ENCODE measurements around the gene SEMA4C.

SEMA4C gene

DNA sequence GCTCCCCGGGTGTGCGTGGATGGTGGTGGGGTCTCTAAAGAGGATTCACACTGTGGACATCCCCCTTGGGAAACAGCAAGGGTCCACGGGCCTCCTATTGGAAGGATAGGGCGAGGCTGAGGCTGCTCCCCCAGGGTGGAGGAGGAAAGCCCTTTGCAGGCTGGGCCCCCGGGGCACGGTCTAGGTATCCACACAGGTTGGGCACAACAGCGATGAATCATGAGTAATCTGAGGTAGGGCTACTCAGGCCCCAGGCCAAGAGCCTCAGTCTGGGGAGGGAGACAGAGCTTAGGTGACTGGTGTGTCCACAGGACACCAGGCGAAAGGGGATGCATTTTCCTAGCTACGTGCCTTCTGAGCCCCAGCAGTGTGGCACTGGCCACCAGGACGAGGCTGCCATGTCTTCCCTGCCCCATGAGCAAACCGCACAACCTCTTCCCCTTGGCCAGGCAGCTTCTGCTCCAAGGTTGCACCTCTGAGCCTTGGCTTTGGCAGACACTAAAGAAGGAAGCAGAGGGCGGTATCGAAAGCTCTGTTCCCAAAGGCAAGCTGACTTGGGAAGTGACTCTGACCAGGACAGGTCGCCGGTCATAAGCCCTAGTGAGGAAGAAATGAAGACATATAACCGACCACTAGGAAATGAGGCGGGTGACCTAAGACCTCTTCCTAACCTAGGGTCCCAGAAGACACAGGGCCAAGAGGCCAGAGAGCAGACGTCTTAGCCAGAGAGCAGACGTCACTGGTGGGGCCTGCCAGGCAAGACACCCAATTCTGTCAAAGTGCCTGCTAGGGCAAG lies 14.6 kb upstream of the SEMA4C start:
- no peak for TF ChIP-seq JUND (IDR thresholded peaks at IDR 0.05; ENCODE audit: low read depth)
- no peak for DNase-seq (ENCODE audit: low read depth in 1 of 2, low spot score in 1 of 2)
- in situ Hi-C loops (cut with HindIII; ENCODE audit: low pct_unique_long_range_greater_than_20kb, low sequenced_read_pairs): no loop called here

DNA sequence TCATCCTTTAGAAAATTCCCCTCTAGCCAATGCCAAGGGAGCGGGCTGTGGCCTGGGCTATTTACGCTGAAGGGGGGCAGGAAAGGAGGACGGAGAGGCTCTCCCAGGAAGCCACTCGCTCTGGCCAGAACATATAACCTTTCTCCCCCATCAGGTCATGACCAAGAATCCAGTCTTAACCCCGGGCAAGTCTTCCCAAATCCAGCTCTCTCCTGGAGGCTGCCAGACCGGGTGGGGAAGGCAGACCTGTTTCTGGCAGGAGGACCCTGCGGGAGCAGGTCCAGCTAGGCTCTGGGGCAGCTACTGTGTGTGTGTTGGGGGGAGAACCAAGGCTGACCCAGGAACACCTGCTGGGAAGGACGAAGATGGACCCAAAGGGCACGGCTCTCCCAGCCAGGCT lies 13.4 kb upstream of the SEMA4C start:
- no peak for TF ChIP-seq JUND (IDR thresholded peaks at IDR 0.05; ENCODE audit: low read depth)
- in situ Hi-C loops (cut with HindIII; ENCODE audit: low pct_unique_long_range_greater_than_20kb, low sequenced_read_pairs): no loop called here
- no peak for DNase-seq (ENCODE audit: low read depth in 1 of 2, low spot score in 1 of 2)

DNA sequence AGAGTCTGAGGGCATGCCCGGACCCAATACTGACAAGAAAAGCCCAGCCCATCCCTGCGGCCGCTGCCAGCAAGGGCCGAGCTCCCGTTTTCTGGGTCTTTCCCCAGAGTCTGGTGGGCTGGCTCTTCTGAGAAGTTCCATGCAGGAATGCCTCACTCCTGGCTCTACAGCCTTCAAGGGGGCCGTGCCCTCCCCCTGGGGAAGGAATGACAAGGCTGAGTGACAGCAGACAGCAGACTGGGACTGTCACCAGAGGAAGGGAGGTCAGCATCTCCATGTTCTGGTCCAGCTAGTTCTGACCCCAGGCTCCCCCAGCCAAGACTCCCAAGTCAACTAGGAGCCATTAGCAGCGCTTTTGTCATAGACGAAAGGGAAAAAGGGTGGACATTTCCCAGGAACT lies 13.0 kb upstream of the SEMA4C start:
- no peak for TF ChIP-seq JUND (IDR thresholded peaks at IDR 0.05; ENCODE audit: low read depth)
- in situ Hi-C loops (cut with HindIII; ENCODE audit: low pct_unique_long_range_greater_than_20kb, low sequenced_read_pairs): no loop called here

DNA sequence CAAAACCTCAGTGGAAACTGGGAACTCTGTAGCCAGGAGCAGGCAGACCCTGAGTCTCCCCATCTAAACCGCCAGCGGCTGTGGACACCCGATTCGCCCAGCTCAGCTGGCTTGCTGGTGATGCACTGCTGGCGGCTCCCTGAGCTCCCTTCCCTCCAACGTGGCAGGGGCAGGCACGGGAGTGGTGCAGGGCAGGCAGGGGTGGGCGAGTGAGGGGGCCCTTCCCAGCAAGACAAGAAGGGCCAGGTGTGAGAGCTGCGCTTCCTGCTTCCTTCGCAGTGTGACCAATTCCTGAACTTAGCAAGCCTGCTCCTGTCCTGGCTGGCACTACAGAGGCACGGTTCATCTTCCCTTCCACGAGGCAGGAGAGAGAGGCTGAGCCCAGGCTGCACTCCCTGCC lies 12.3 kb upstream of the SEMA4C start:
- no peak for TF ChIP-seq JUND (IDR thresholded peaks at IDR 0.05; ENCODE audit: low read depth)
- DNase-seq (ENCODE audit: low read depth in 1 of 2, low spot score in 1 of 2): no peak
- in situ Hi-C loops (cut with HindIII; ENCODE audit: low pct_unique_long_range_greater_than_20kb, low sequenced_read_pairs): no loop called here

More for the DNA sequence above, 13.0 kb upstream of the SEMA4C start:
- DNase-seq (ENCODE audit: low read depth in 1 of 2, low spot score in 1 of 2): no peak

DNA sequence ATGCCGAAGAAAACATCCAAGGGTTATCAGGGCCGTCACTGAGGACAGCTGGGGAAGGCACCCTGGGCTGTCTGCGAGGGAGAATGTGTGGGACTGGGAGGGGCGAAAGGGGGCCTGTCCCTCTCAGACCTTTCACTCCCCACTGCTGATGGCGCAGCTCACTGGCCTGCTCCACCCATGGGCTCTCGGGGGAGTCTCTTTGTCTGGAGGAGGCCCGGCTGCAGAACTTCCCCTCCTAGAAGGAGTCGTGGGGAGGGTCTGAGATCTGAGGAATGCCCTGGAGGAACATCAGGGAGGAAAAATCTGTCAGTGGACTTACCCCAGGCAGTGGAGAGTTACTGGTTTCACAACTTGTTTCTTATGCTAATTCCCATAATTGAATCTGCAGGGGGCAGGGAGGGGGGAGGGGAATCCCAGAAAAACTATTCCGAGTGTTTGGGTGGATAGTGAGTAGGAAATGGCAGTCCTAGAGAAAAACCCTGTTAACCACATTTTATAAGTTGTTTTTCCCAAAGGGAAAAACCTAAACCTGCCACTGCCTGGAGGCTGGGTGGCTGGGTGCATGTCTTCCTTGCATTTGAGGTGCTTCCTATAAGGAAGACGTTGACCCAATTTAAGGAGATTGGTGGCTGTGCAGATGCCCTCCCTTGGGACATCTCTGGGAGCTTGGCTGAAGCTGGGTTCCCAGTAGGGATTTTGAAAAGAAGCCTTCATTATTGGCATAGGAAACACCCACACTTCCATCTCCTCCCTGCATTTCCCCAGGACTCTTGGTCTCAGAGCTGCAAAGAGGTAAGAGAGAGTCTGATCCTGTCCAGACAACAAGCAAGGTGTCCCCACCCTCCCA lies 11.7 kb upstream of the SEMA4C start:
- in situ Hi-C loops (cut with HindIII; ENCODE audit: low pct_unique_long_range_greater_than_20kb, low sequenced_read_pairs): no loop called here
- DNase-seq (ENCODE audit: low read depth in 1 of 2, low spot score in 1 of 2): no peak
- no peak for TF ChIP-seq JUND (IDR thresholded peaks at IDR 0.05; ENCODE audit: low read depth)

DNA sequence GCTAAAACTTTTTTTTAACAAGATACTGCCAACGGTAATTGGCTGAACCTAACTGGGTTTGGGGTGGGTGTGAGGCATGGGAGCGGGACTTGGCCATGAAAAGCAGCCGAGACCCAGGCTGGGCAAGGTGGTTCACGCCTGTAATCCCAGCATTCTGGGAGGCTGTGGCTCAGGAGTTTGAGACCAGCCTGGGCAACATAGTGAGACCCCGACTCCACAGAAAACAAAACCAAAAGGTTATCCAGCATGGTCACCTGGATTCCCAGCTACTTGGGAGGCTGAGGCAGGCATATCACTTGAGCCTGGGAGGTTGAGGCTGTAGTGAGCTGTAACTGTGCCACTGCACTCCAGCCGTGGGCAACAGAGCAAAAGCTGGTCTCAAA lies 11.0 kb upstream of the SEMA4C start:
- no peak for TF ChIP-seq JUND (IDR thresholded peaks at IDR 0.05; ENCODE audit: low read depth)
- in situ Hi-C loops (cut with HindIII; ENCODE audit: low pct_unique_long_range_greater_than_20kb, low sequenced_read_pairs): no loop called here
- no peak for DNase-seq (ENCODE audit: low read depth in 1 of 2, low spot score in 1 of 2)

DNA sequence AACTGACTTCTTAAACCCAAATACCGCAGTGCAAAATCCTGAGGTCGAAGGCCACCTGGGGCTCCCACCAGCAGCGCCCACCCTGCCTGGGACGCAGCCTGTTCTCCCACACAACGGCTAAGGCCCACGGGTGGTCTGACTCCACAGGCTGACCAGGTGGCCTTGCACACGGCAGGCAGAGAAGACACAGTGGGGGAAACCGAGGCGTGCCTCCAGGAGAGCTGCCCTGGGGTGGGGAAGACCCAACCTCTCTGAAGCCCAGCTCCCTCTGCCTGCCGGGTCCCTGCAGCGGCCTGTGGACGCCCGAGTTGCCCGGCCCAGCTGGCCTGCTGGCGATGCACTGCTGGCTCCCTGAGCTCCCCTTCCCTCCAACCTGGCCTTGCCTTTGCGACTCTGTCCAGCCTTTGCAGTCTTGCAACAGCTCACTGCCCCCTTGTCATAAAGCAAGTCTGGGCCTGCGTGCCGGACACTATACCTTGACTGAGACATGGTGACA lies 9.7 kb upstream of the SEMA4C start:
- in situ Hi-C loops (cut with HindIII; ENCODE audit: low pct_unique_long_range_greater_than_20kb, low sequenced_read_pairs): no loop called here
- DNase-seq (ENCODE audit: low read depth in 1 of 2, low spot score in 1 of 2): no peak
- TF ChIP-seq JUND (IDR thresholded peaks at IDR 0.05; ENCODE audit: low read depth): no peak

DNA sequence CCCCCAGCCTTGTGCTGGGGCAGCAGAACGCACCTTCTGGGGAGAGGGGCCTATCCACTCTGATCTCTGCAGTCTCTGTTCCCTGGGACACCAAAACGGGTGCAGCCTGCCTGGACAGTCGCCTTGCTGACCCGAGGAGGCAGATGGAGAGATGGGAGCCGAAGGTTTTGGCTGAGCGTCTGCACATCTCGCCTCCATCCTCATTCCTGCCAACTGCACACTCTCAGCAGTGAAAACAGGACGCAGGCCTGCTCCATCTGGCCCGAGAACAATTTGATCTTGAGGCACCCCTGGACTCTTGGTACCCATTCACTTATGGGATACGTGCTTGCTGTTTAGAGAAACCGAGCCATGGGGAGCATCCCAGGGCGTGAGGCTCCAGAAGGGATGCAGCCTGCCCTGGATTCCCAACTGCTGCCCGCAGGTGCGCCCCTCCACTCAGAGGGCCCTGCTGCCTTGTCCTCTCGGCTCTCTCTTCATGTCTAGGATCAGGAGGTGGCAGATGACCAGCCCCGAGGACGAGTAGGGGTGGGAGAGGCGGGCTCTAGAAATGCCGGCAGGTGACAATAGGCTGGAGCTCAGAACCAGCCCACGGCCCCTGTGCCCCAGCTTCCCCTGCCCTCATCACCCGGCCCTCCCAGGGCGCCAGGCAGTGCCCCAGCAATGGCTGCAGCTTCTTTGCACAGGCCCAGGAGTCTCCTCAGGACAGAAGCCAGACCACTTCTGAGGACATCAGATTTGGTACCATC lies 9.1 kb upstream of the SEMA4C start:
- DNase-seq (ENCODE audit: low read depth in 1 of 2, low spot score in 1 of 2): no peak
- TF ChIP-seq JUND (IDR thresholded peaks at IDR 0.05; ENCODE audit: low read depth): no peak
- in situ Hi-C loops (cut with HindIII; ENCODE audit: low pct_unique_long_range_greater_than_20kb, low sequenced_read_pairs): no loop called here

DNA sequence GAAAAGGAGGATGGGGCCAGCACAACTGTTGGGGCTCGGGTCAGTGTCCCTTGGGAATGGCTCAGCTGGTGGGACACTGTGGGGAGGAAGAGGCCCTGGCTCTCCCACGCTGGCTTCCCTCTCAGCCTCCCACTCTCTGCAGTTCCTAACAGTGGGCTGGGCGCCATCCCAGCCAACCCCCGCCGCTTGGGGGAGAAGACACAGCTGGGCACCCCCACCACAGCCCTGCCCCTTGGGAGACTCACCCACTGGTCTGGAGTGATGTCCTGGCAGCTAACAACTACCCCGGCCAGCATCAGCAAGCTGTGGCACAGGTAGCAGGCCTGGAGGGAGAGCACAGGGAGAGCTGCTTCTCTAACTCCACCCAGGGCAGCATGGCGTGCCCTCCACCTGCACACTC lies 8.3 kb upstream of the SEMA4C start:
- TF ChIP-seq JUND (IDR thresholded peaks at IDR 0.05; ENCODE audit: low read depth): no peak
- in situ Hi-C loops (cut with HindIII; ENCODE audit: low pct_unique_long_range_greater_than_20kb, low sequenced_read_pairs): no loop called here

DNA sequence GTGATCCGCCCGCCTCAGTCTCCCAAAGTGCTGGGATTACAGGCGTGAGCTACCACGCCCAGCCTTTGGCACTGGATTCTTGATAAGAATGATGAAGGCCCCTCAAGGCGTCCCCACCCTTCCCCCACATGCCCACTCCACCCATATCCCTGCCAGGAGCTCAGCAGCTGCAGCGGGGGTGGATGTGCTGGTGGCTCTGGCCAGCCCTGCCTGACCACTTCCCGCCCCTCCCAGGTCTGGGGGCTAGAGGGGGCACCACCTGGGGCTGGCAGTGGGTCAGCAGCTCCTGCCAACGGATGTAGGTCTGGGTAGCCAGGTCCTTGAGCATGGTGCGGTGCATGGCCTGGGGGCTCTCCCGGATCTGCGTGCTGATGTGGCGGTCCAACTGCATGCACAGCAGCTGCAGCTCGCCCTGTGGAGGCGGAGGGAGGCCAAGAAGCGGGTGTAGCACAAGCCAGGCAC lies 7.8 kb upstream of the SEMA4C start:
- in situ Hi-C loops (cut with HindIII; ENCODE audit: low pct_unique_long_range_greater_than_20kb, low sequenced_read_pairs): no loop called here
- no peak for TF ChIP-seq JUND (IDR thresholded peaks at IDR 0.05; ENCODE audit: low read depth)
- DNase-seq (ENCODE audit: low read depth in 1 of 2, low spot score in 1 of 2): no peak

More for the DNA sequence above, 8.3 kb upstream of the SEMA4C start:
- DNase-seq (ENCODE audit: low read depth in 1 of 2, low spot score in 1 of 2): no peak

DNA sequence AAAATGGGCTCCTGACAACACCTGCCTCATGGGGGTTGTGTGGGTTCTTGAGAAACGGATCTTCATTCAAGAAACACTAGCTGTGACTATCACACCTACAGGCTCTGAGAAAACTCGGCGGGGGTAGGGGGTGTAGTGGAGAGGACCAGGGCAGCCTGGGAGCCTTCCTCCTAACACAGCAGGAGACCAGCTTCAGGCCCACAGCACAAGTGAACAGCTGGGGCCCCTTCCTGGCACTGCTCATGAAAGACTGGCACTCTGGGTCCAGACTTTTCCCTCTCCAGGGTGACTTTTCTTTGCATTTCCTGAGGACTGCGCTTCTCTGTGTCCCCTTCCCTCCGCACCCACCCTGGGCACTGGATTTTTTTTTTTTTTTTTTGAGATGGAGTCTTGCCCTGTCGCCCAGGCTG lies 7.2 kb upstream of the SEMA4C start:
- no peak for TF ChIP-seq JUND (IDR thresholded peaks at IDR 0.05; ENCODE audit: low read depth)
- no peak for DNase-seq (ENCODE audit: low read depth in 1 of 2, low spot score in 1 of 2)
- in situ Hi-C loops (cut with HindIII; ENCODE audit: low pct_unique_long_range_greater_than_20kb, low sequenced_read_pairs): no loop called here

DNA sequence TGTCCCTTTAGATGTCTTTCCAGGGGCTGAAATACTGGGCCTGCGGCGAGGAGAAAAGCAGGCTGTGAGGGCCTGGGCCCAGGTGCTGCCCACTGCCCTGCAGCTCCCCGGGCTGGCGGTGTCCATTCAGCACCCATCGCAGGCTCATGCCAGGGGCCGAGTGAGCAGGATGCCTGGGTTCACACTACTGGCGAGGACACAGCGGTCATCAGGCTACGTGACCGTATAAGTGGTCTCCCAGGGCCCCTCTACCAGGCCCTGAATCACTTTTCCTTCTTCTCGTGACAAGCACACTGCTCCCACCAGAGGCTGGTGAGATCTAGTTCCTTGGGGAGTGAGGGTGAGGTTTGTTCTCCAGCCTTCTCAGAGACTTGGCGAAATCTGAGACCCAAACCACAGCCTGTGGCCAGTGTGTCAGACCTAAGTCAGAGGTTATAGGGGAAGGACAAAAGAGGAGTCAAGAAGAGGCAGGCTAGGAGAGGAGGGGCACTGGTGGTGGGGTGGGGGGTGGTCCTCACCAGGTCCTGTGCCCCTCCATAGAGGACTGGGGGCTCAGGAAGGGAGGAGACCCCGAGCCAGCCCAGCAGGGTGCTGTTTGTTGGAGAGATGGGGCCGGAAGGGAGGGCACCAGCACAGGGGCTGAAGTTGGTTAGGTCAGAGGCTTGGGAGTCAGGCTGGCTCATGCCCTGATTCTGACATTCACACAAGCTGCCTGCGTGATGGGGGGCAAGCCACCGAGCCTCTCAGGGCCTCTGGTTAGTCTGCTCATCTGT lies 6.6 kb upstream of the SEMA4C start:
- in situ Hi-C loops (cut with HindIII; ENCODE audit: low pct_unique_long_range_greater_than_20kb, low sequenced_read_pairs): no loop called here
- no peak for DNase-seq (ENCODE audit: low read depth in 1 of 2, low spot score in 1 of 2)
- no peak for TF ChIP-seq JUND (IDR thresholded peaks at IDR 0.05; ENCODE audit: low read depth)

Measured in T47D (cell line).